GM12891 (cell line): ENCODE data around the gene PIBF1.

Source experiments
- POLR2A ChIP-seq: IDR thresholded peaks from 2 replicates; pipeline ENCODE4 v1.6.1; 2011; ENCODE audit warnings: low read depth, low read length, control low read depth
- POLR2AphosphoS5 ChIP-seq: IDR thresholded peaks from 2 replicates; pipeline ENCODE4 v1.6.1; 2011; ENCODE audit warnings: low read depth, low read length, control low read depth

- TF ChIP-seq POLR2AphosphoS5, result no peak
- no peak for TF ChIP-seq POLR2A
Measured at GRCh38 chr13:72896869-72897268, 114.9 kb downstream of the PIBF1 start.
